H1 (cell line): Measurements from ENCODE around the gene ATXN7L3. TPM values are rescaled to one million over a fixed set of nuclear protein-coding genes. Genes with fewer than 3 reads are reported as not detected.
A peak's percentile ranks its signal among the peaks of the same experiment; 100 is the strongest.

ENCODE experiments used
- CTCF ChIA-PET: fragments of 300-600 bp; sonication (Branson Sonifier 250); formaldehyde crosslinking; loops from one replicate; lab custom pipeline; 2021; ENCODE audit not compliant: partially characterized antibody; lab: Charles Lee
- POLR2A ChIA-PET: fragments of 300-600 bp; sonication (Branson Sonifier 250); formaldehyde crosslinking; loops from one replicate; lab custom pipeline; 2021; ENCODE audit warnings: inconsistent platforms; ENCODE audit not compliant: partially characterized antibody; lab: Charles Lee
- DNase-seq, 2 experiments: peaks; one replicate each; pipeline versions ENCODE4 v3.0.0 to v3.0.0-alpha.2; 2010 to 2022; ENCODE audit warnings: low spot score in 2 of 2, low read depth in 1 of 2, mixed read lengths in 1 of 2
- FAIRE-seq: peaks from 2 replicates; lab custom pipeline; 2011; peaks lifted over from hg19 to GRCh38; lab: Jason Lieb, UNC
- H2AFZ ChIP-seq: 2 replicates; pipeline ENCODE4 v1.8.1; 2012; ENCODE audit warnings: low read length, inconsistent platforms
- H2AK5ac ChIP-seq: 2 replicates; pipeline ENCODE4 v1.6.1; 2013; ENCODE audit warnings: low read depth, low read length
- H2BK120ac ChIP-seq: replicated peaks from 2 replicates; pipeline ENCODE3; 2013; ENCODE audit warnings: low read depth, low read length, inconsistent platforms
- H2BK12ac ChIP-seq: 2 replicates; pipeline ENCODE4 v1.6.1; 2013; ENCODE audit warnings: low read depth, low read length
- H2BK15ac ChIP-seq: 2 replicates; pipeline ENCODE4 v1.6.1; 2013; ENCODE audit warnings: low read length
- H2BK20ac ChIP-seq: 2 replicates; pipeline ENCODE4 v1.6.1; 2013; ENCODE audit warnings: low read length
- H2BK5ac ChIP-seq: 2 replicates; pipeline ENCODE4 v1.6.1; 2013; ENCODE audit warnings: low read depth, low read length
- H3K14ac ChIP-seq: 2 replicates; pipeline ENCODE4 v1.6.1; 2013; ENCODE audit warnings: inconsistent platforms; ENCODE audit not compliant: insufficient read length
- H3K18ac ChIP-seq: 2 replicates; pipeline ENCODE4 v1.6.1; 2013; ENCODE audit warnings: low read length; ENCODE audit errors: extremely low read depth
- H3K23ac ChIP-seq: 2 replicates; pipeline ENCODE4 v1.6.1; 2013; ENCODE audit warnings: inconsistent platforms; ENCODE audit not compliant: insufficient read length
- H3K23me2 ChIP-seq: 2 replicates; pipeline ENCODE4 v1.6.1; 2013; ENCODE audit warnings: low read depth, low read length
- H3K27ac ChIP-seq: 2 replicates; pipeline ENCODE4 v1.6.1; 2011; ENCODE audit warnings: low read depth, low read length, inconsistent platforms
- H3K27me3 ChIP-seq, 4 experiments: replicated peaks in 1 of 4; 1 replicate in 1 of 4; 2 replicates in 3 of 4; pipeline versions ENCODE4 v1.6.1 to v1.8.1; 2011 to 2013; ENCODE audit warnings: low read length in 3 of 4, mild to moderate bottlenecking in 3 of 4, inconsistent platforms in 2 of 4, mixed read lengths in 2 of 4, moderate library complexity in 1 of 4; ENCODE audit not compliant: control insufficient read depth in 3 of 4, insufficient read depth in 3 of 4; ENCODE audit errors: extremely low read depth in 1 of 4
- H3K36me3 ChIP-seq, 4 experiments: 2 replicates each; pipeline versions ENCODE4 v1.6.1 to v1.8.1; 2011 to 2013; ENCODE audit warnings: mild to moderate bottlenecking in 4 of 4, low read length in 3 of 4, moderate library complexity in 2 of 4, control low read depth in 1 of 4, inconsistent platforms in 1 of 4; ENCODE audit not compliant: insufficient read depth in 4 of 4, control insufficient read depth in 2 of 4
- H3K4ac ChIP-seq: replicated peaks from 2 replicates; pipeline ENCODE3; 2013; ENCODE audit warnings: low read length, low read depth, mixed read lengths, inconsistent platforms; ENCODE audit not compliant: insufficient read length
- H3K4me1 ChIP-seq, 4 experiments: replicated peaks in 1 of 4; 1 replicate in 1 of 4; 2 replicates in 3 of 4; pipeline versions ENCODE4 v1.6.1 to v1.8.1; 2011 to 2013; ENCODE audit warnings: low read length in 3 of 4, inconsistent platforms in 2 of 4, mixed read lengths in 1 of 4; ENCODE audit not compliant: insufficient read depth in 4 of 4, control insufficient read depth in 3 of 4
- H3K4me2 ChIP-seq, 2 experiments: 2 replicates each; pipeline versions ENCODE4 v1.6.1 to v1.8.1; 2011 to 2013; ENCODE audit warnings: low read depth in 2 of 2, low read length in 2 of 2, control low read depth in 1 of 2, inconsistent platforms in 1 of 2, mild to moderate bottlenecking in 1 of 2; ENCODE audit not compliant: insufficient read depth in 1 of 2
- H3K4me3 ChIP-seq, 4 experiments: fragments of 200-600, 300-600 bp in 1 of 4; sonication (generic), shearing (Covaris generic), sonication (Bioruptor Twin) in 1 of 4; 2 replicates each; pipeline versions ENCODE4 v1.5.1 to v1.8.1; 2011 to 2016; ENCODE audit warnings: low read length in 4 of 4, low read depth in 3 of 4, control low read depth in 2 of 4, inconsistent platforms in 2 of 4, mild to moderate bottlenecking in 2 of 4, mixed read lengths in 1 of 4, moderate library complexity in 1 of 4; ENCODE audit not compliant: insufficient read depth in 2 of 4; ENCODE audit errors: extremely low read depth in 1 of 4
- H3K56ac ChIP-seq: replicated peaks from 2 replicates; pipeline ENCODE3; 2013; ENCODE audit warnings: low read depth, mild to moderate bottlenecking, mixed read lengths, low read length, inconsistent platforms; ENCODE audit not compliant: insufficient read length
- H3K79me1 ChIP-seq: 2 replicates; pipeline ENCODE4 v1.6.1; 2013; ENCODE audit warnings: low read depth, low read length, control low read depth
- H3K79me2 ChIP-seq, 2 experiments: 2 replicates each; pipeline versions ENCODE4 v1.6.1 to v1.8.1; 2012 to 2013; ENCODE audit warnings: low read length in 2 of 2, mild to moderate bottlenecking in 2 of 2, inconsistent platforms in 1 of 2; ENCODE audit not compliant: insufficient read depth in 2 of 2, control insufficient read depth in 1 of 2
- H3K9ac ChIP-seq, 4 experiments: replicated peaks in 1 of 4; 1 replicate in 1 of 4; 2 replicates in 3 of 4; pipeline versions ENCODE4 v1.6.1 to v1.8.1; 2011 to 2013; ENCODE audit warnings: low read depth in 3 of 4, low read length in 3 of 4, control low read depth in 2 of 4, mild to moderate bottlenecking in 2 of 4, moderate library complexity in 2 of 4, inconsistent platforms in 1 of 4; ENCODE audit errors: extremely low read depth in 1 of 4
- H3K9me3 ChIP-seq, 2 experiments: 2 replicates each; pipeline versions ENCODE4 v1.6.1 to v1.8.1; 2012 to 2013; ENCODE audit warnings: mild to moderate bottlenecking in 2 of 2, moderate library complexity in 2 of 2, control low read depth in 1 of 2, inconsistent platforms in 1 of 2, low read depth in 1 of 2, low read length in 1 of 2, mixed read lengths in 1 of 2; ENCODE audit not compliant: insufficient read depth in 2 of 2
- H4K20me1 ChIP-seq, 2 experiments: replicated peaks in 1 of 2; 2 replicates each; pipeline versions ENCODE3 to v1.8.1; 2011 to 2013; ENCODE audit warnings: inconsistent platforms in 2 of 2, low read length in 2 of 2, mild to moderate bottlenecking in 1 of 2; ENCODE audit not compliant: insufficient read depth in 2 of 2, control insufficient read depth in 1 of 2
- H4K5ac ChIP-seq: 2 replicates; pipeline ENCODE4 v1.6.1; 2013; ENCODE audit warnings: low read length, low read depth, mixed read lengths, inconsistent platforms; ENCODE audit not compliant: insufficient read length
- H4K8ac ChIP-seq: 2 replicates; pipeline ENCODE4 v1.8.0; 2013; ENCODE audit warnings: mild to moderate bottlenecking, moderate library complexity, low read length, inconsistent platforms; ENCODE audit not compliant: insufficient read depth; ENCODE audit errors: extremely low read depth
- H4K91ac ChIP-seq: replicated peaks from 2 replicates; pipeline ENCODE3; 2013; ENCODE audit warnings: low read length, mixed read lengths, inconsistent platforms; ENCODE audit not compliant: insufficient read length
- BCL11A ChIP-seq, 2 experiments: IDR thresholded peaks; one replicate each; pipeline ENCODE4 v1.6.1; 2011; ENCODE audit warnings: low read depth in 2 of 2, low read length in 2 of 2, mild to moderate bottlenecking in 2 of 2
- BRCA1 ChIP-seq: IDR thresholded peaks from 2 replicates; pipeline ENCODE4 v1.6.1; 2012; ENCODE audit warnings: low read depth, low read length, improper control_type of control experiment
- HDAC6 ChIP-seq: IDR thresholded peaks from one replicate; pipeline ENCODE4 v1.7.1; 2012; ENCODE audit warnings: low read depth, mild to moderate bottlenecking, inconsistent platforms, low read length, moderate library complexity
- KDM5A ChIP-seq: fragments of 200-600 bp; IDR thresholded peaks from 2 replicates; pipeline ENCODE4 v1.7.1; 2012; ENCODE audit warnings: mild to moderate bottlenecking, low read length, inconsistent platforms, mixed read lengths
- POLR2AphosphoS5 ChIP-seq: IDR thresholded peaks from 2 replicates; pipeline ENCODE4 v1.6.1; 2011; ENCODE audit warnings: low read depth, low read length
- RAD21 ChIP-seq, 2 experiments: IDR thresholded peaks in 1 of 2; conservative IDR thresholded peaks in 1 of 2; 2 replicates each; pipeline ENCODE4 v1.6.1; 2011; ENCODE audit warnings: low read depth in 2 of 2, low read length in 2 of 2, improper control_type of control experiment in 1 of 2, inconsistent platforms in 1 of 2, mild to moderate bottlenecking in 1 of 2, moderate library complexity in 1 of 2
- SIN3A ChIP-seq, 2 experiments: IDR thresholded peaks in 1 of 2; conservative IDR thresholded peaks in 1 of 2; 2 replicates each; pipeline ENCODE4 v1.6.1; 2011 to 2012; ENCODE audit warnings: low read length in 2 of 2, improper control_type of control experiment in 1 of 2, low read depth in 1 of 2, mild to moderate bottlenecking in 1 of 2
- SIRT6 ChIP-seq: IDR thresholded peaks from one replicate; pipeline ENCODE4 v1.7.1; 2012; ENCODE audit warnings: low read length, inconsistent platforms
- SIX5 ChIP-seq: IDR thresholded peaks from 2 replicates; pipeline ENCODE4 v1.6.1; 2011; ENCODE audit warnings: mild to moderate bottlenecking, low read depth, low read length
- whole genome bisulfite sequencing, 2 experiments: shearing (Covaris generic) in 1 of 2; methylation state at CpG; one replicate each; pipeline versions ENCODE4 v1.1.6 to v1.1.7; 2013 to 2015; ENCODE audit warnings: low lambda C conversion rate in 2 of 2, mixed read lengths in 2 of 2, inconsistent platforms in 1 of 2, low coverage in 1 of 2, missing lambda C conversion rate in 1 of 2; ENCODE audit not compliant: insufficient replicate concordance in 2 of 2, insufficient coverage in 1 of 2, insufficient read length in 1 of 2; ENCODE audit errors: extremely low coverage in 1 of 2, missing lambda C conversion rate in 1 of 2; 5-methylcytosine and 5-hydroxymethylcytosine counted together
- polyA plus RNA-seq, 7 experiments: library from polyadenylated mRNA; depleted of rRNA in 3 of 7; stranded (reverse) in 5 of 7; unstranded in 2 of 7; fragments of >200 nt in 5 of 7; fragments of 200-250 nt in 2 of 7; gene quantifications; 1 replicate in 5 of 7; 2 replicates in 1 of 7; 4 replicates in 1 of 7; pipeline versions ENCODE4 v1.2.1 to v1.2.3, GENCODE V29; 2011 to 2013; ENCODE audit warnings: missing spikeins in 2 of 7, mixed read lengths in 2 of 7
- total RNA-seq: library from RNA; stranded (reverse); fragmentation: NEBNext Ultra II Directional; extraction: Animal tissue kit (Norgen Biotek cat#: 25700); gene quantifications from 2 replicates; pipeline ENCODE4 v1.2.1, GENCODE V29; 2021
- TF ChIP-seq, protein P1 (sequence below): IDR thresholded peaks from 2 replicates; pipeline ENCODE4 v1.6.1; 2012; ENCODE audit warnings: inconsistent platforms

The ATXN7L3 gene
- total and polyA plus RNA-seq, 2 of the 8 experiments (the other 6 are each of a cell fraction or from before 2014, with no cell fraction given) = 53.7 to 103 TPM

DNA sequence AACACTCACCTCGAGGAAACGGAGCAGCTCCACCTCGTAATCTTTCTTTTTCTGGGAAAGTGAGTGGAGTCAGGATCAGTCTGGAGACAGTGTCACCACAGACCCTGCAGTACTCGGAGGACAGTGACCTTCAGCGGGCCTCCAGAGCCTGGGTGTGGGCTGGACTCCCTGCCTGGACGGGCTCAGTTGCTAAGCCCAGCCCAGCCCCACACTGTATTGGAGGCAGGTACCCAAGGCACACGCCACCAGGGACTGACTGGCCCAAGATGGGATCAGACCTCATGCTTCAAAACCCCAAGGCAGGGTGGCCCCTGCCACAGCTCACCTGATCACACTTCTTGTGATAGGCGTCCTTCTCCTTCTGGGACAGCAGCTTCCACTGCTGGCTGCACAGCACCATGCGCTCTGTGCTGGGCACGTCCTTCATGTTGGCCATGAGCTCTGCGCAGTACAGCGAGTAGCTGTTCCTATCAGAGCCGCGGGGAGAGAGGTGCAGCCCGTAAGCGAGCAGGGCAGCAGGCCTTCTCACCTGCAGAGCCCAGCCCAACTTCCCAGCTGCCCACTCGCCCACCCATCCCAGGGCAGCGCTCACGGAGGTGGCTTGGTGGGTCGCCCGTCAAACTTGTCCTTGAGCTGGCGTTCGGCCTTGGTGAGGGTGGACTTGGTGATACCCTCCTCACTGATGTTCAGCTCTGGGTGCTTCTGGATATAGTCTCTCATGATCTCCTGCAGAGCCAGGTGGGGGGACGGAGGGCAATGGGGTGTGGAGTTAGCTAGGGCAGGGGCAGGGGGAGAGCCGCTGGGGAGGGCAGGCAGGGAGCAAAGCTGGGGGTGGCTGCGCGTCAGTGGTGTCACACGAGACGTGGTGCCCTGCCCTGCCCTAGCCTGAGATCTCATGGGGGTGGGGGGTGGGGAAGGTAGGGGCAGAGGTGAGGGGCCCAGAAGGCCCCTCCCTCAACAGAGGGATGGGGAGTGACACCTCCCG is 11.9 kb upstream of the ATXN7L3 start:
- H4K8ac ChIP-seq = peak overlapping the region; percentile 80; the same call in 1 of the 2 replicates
- H3K4ac ChIP-seq = no peak overlapping the region
- peaks cover 0 to 13% of the 10 kb centered on the region in 2 experiments for H4K20me1 ChIP-seq
- no peak overlapping the region; a peak in 1 of 4 replicates for H3K4me2 ChIP-seq
- CTCF ChIA-PET = interaction anchor here (0.6 to 12.7 kb wide), 36 partner anchors 8 to 165 kb away, joined by 3 to 158 read pairs (median 6); partner anchors contain the start of genes GRN, HROB, RUNDC3A and SLC25A39
- no peak overlapping the region for H2BK15ac ChIP-seq
- peaks cover 7% of the 10 kb centered on the region for H3K79me1 ChIP-seq
- no peaks in the 10 kb centered on the region for H3K9me3 ChIP-seq
- no peak overlapping the region for H3K56ac ChIP-seq
- H2BK20ac ChIP-seq = no peak overlapping the region
- no peak overlapping the region for H3K27ac ChIP-seq
- no peak overlapping the region for H3K18ac ChIP-seq
- H3K14ac ChIP-seq = no peak overlapping the region
- H2AK5ac ChIP-seq = no peak overlapping the region
- H3K4me3 ChIP-seq = no peak overlapping the region
- H3K4me1 ChIP-seq = peaks cover 0 to 11% (median 3%) of the 10 kb centered on the region in 4 experiments; a peak in 5 of 7 replicates
- no peaks in the 10 kb centered on the region for H3K27me3 ChIP-seq
- no peak overlapping the region for H4K91ac ChIP-seq
- H2AFZ ChIP-seq = no peak overlapping the region
- peaks cover 0 to 6% of the 10 kb centered on the region in 2 experiments; a peak in 1 of 4 replicates for H3K79me2 ChIP-seq
- no peak overlapping the region; the same call in 1 of the 2 replicates for H2BK12ac ChIP-seq
- no peak overlapping the region for H2BK120ac ChIP-seq
- no peak for FAIRE-seq
- no peak overlapping the region for H3K23ac ChIP-seq
- H4K5ac ChIP-seq = no peak overlapping the region
- WGBS, 2 experiments = 92% methylated on average over 26 of the region's 30 CpGs; no CpG with 5 or more reads in 1 of the 2 experiments
- DNase-seq = no peak
- H3K9ac ChIP-seq = no peak overlapping the region; a peak in 1 of 7 replicates
- peaks cover 41 to 78% (median 60%) of the 10 kb centered on the region in 4 experiments for H3K36me3 ChIP-seq
- POLR2A ChIA-PET = interaction anchor here (0.7 to 10.4 kb wide), 16 partner anchors 8 to 150 kb away, joined by 3 to 135 read pairs (median 4); partner anchors contain the start of genes ATXN7L3, GRN, SLC25A39 and TMUB2
- no peaks in the 10 kb centered on the region for H3K23me2 ChIP-seq
- H2BK5ac ChIP-seq = peak overlapping the region; percentile 75; the same call in 1 of the 2 replicates
- TF ChIP-seq BCL11A (IDR thresholded peaks at IDR 0.05; ENCODE audit: low read depth in 2 of 2, low read length in 2 of 2) = no peak
- TF ChIP-seq RAD21 (IDR thresholded peaks at IDR 0.05 in 1 of 2, conservative IDR thresholded peaks at IDR 0.05 in 1 of 2; ENCODE audit: low read depth in 2 of 2, low read length in 2 of 2) = no peak
- no peak for TF ChIP-seq BRCA1
- TF ChIP-seq, protein P1, sequence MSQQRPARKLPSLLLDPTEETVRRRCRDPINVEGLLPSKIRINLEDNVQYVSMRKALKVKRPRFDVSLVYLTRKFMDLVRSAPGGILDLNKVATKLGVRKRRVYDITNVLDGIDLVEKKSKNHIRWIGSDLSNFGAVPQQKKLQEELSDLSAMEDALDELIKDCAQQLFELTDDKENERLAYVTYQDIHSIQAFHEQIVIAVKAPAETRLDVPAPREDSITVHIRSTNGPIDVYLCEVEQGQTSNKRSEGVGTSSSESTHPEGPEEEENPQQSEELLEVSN = no peak
- no peak for TF ChIP-seq POLR2AphosphoS5
- no peak for TF ChIP-seq SIX5
- TF ChIP-seq SIRT6 = no peak
- TF ChIP-seq HDAC6 = no peak
- no peak for TF ChIP-seq KDM5A
- no peak for TF ChIP-seq SIN3A (conservative IDR thresholded peaks at IDR 0.05 in 1 of 2, IDR thresholded peaks at IDR 0.05 in 1 of 2; ENCODE audit: low read depth in 1 of 2, low read length in 2 of 2)
